Tibial artery (tissue), 4 donors: ENCODE results near the gene TMEM123.
A peak's percentile ranks its signal among the peaks of the same experiment; 100 is the strongest.

ENCODE experiments used
- DNase-seq, 2 donors: peaks; one replicate each; pipeline ENCODE4 v3.0.0-alpha.2; 2019
- H3K27ac ChIP-seq, 2 donors: fragments of 200-600 bp; sonication (generic) in 1 of 2; 1 replicate in 1 of 2; 2 replicates in 1 of 2; pipeline ENCODE4 v1.5.1; 2018 to 2019; ENCODE audit warnings: mild to moderate bottlenecking in 1 of 2
- H3K27me3 ChIP-seq, 2 donors: fragments of 200-600 bp; sonication (generic) in 1 of 2; one replicate each; pipeline versions ENCODE4 v1.5.1 to v1.6.0; 2016 to 2019
- H3K36me3 ChIP-seq, 3 donors: fragments of 200-600 bp; sonication (generic) in 2 of 3; one replicate each; pipeline ENCODE4 v1.5.1; 2016 to 2019; ENCODE audit warnings: mild to moderate bottlenecking in 2 of 3
- H3K4me1 ChIP-seq, 4 donors: fragments of 200-600 bp; sonication (generic) in 2 of 4; 1 replicate in 3 of 4; 2 replicates in 1 of 4; pipeline ENCODE4 v1.5.1; 2016 to 2019
- H3K4me3 ChIP-seq, 2 donors: fragments of 200-600 bp; sonication (generic) in 1 of 2; 1 replicate in 1 of 2; 2 replicates in 1 of 2; pipeline ENCODE4 v1.5.1; 2018 to 2019; ENCODE audit warnings: mild to moderate bottlenecking in 2 of 2
- H3K9me3 ChIP-seq, 3 donors: fragments of 200-600 bp; sonication (generic) in 1 of 3; one replicate each; pipeline ENCODE4 v1.5.1; 2016 to 2019
- intact Hi-C: fragments of 100-400 bp; cut with DNase I; formaldehyde crosslinking; loops from one replicate; pipeline ENCODE4 v1.15.0; 2023; ENCODE audit warnings: low total_unique reads
- TF ChIP-seq, protein P1 (sequence below), 2 experiments: fragments of 200-600 bp in 1 of 2; fragments of 450-650 bp in 1 of 2; IDR thresholded peaks; one replicate each; pipeline ENCODE4 v1.5.1; 2017 to 2019; ENCODE audit warnings: antibody characterized with exemption in 2 of 2, mild to moderate bottlenecking in 1 of 2, moderate library complexity in 1 of 2

Gene TMEM123

GRCh38 chr11:102452461-102453301, at the start of gene TMEM123:
TMEM123 (minus strand) TSS chr11:102452765; CDS start chr11:102452623, 142 bp downstream.
- no peaks in the 10 kb centered on the region for H3K36me3 ChIP-seq
- intact Hi-C loops: no loop called here
- no peaks in the 10 kb centered on the region for H3K27me3 ChIP-seq
- peak within 1 kb of the TSS; percentile 99 for H3K4me3 ChIP-seq
- peak; percentile 67 to 83 for DNase-seq
- H3K9me3 ChIP-seq: no peaks in the 10 kb centered on the region
- peak within 1 kb of the TSS; percentile 85 to 86 for H3K27ac ChIP-seq
- H3K4me1 ChIP-seq: peaks cover 0 to 17% (median 5%) of the 10 kb centered on the region in 4 donors
- TF ChIP-seq, protein P1, sequence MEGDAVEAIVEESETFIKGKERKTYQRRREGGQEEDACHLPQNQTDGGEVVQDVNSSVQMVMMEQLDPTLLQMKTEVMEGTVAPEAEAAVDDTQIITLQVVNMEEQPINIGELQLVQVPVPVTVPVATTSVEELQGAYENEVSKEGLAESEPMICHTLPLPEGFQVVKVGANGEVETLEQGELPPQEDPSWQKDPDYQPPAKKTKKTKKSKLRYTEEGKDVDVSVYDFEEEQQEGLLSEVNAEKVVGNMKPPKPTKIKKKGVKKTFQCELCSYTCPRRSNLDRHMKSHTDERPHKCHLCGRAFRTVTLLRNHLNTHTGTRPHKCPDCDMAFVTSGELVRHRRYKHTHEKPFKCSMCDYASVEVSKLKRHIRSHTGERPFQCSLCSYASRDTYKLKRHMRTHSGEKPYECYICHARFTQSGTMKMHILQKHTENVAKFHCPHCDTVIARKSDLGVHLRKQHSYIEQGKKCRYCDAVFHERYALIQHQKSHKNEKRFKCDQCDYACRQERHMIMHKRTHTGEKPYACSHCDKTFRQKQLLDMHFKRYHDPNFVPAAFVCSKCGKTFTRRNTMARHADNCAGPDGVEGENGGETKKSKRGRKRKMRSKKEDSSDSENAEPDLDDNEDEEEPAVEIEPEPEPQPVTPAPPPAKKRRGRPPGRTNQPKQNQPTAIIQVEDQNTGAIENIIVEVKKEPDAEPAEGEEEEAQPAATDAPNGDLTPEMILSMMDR (IDR thresholded peaks at IDR 0.05): no peak

DNA sequence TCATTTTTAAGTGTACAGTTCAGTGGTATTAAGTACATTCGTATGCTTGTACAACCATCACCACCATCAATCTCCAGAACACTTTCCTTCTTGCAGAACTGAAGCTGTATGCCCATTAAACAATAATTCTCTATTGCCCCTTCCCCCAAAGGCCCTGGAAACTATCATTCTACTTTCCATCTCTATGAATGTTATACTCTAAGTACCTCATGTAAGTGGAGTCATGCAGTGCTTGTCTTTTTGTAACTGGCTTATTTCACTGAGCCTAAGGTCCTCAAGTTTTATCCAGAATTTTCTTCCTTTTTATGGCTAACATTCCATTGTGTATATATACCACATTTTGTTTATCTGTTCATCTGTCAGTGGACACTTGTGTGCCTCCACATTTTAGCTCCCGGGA, 48.3 kb upstream of the TMEM123 start:
- intact Hi-C loops: no loop called here
- Histone ChIP-seq H3K27me3 (peaks cover 0 to 2% of the 10 kb centered on the region in 2 donors), H3K4me1 (no peaks in the 10 kb centered on the region), H3K4me3 (no peak overlapping the region), H3K27ac (no peak overlapping the region), H3K36me3 (no peaks in the 10 kb centered on the region), H3K9me3 (no peaks in the 10 kb centered on the region)
- DNase-seq: no peak
- TF ChIP-seq, protein P1 (IDR thresholded peaks at IDR 0.05): no peak

DNA sequence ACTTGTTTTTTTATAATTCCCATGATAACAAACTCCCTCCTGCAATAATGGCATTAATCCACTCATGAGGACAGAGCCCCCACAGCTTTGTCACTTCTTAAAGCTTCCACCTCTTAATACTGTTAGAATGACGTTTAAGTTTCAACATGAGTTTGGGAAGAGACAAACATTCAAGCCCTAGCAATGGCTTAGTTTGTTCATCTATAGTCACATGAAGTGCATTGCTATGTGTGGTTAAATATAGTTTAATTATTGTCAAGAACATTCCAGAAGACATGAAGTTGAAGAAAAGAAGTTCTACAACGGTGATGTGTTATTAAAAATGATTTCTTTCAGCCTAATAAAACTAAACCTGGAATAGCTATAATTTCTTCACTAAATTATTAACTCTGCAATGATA, 47.4 kb upstream of the TMEM123 start:
- H3K9me3 ChIP-seq: no peaks in the 10 kb centered on the region
- H3K4me1 ChIP-seq: no peaks in the 10 kb centered on the region
- H3K4me3 ChIP-seq: no peak overlapping the region
- H3K27me3 ChIP-seq: peaks cover 0 to 2% of the 10 kb centered on the region in 2 donors
- TF ChIP-seq, protein P1 (IDR thresholded peaks at IDR 0.05): no peak
- DNase-seq: no peak
- H3K36me3 ChIP-seq: no peaks in the 10 kb centered on the region
- intact Hi-C loops: loop anchor here (5.0 kb wide), 1 partner anchor 213 kb away; no protein-coding TSS in a partner anchor
- no peak overlapping the region for H3K27ac ChIP-seq

DNA sequence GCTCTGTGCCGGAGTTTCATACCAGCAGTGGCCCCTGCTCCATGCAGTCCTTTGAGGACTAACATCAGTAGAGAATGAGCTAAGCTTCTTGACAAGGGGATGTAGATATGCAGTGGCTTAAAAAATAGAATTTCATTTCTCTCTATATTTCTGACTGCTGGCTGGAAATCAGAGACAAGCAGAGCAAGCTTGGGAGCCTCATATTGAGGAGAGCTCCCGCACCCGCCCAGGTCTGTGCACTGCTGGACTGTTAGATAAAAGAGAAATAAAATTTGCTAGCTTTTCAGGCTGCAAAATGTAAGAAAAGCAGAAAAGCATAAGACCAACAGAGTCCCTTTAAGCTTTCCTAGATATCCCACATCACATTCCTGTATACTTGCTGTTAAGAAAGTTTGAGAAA, 46.6 kb upstream of the TMEM123 start:
- H3K36me3 ChIP-seq: no peaks in the 10 kb centered on the region
- H3K4me1 ChIP-seq: no peaks in the 10 kb centered on the region
- H3K4me3 ChIP-seq: no peak overlapping the region
- TF ChIP-seq, protein P1 (IDR thresholded peaks at IDR 0.05): no peak
- H3K27me3 ChIP-seq: peaks cover 0 to 2% of the 10 kb centered on the region in 2 donors
- no peaks in the 10 kb centered on the region for H3K9me3 ChIP-seq
- intact Hi-C loops: loop anchor here (5.0 kb wide), 1 partner anchor 212 kb away; no protein-coding TSS in a partner anchor
- H3K27ac ChIP-seq: no peak overlapping the region
- no peak for DNase-seq

DNA sequence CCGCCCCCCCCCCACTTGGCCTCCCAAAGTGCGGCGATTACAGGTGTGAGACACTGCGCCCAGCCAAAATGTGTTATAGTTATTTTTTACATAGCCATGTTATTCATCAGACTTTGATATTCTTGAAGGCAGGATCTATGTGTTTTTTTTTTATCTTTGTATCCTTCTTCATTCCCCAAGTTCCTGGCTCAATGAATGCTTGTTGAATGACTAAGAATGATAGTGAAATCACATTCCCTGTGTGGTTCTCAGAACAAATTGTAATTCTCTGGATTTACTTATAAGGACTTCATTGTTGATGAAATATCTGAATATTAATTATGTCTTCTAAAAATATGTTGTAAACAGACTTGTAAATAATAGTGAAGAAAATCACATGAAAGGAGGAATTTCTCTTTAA, 44.5 kb upstream of the TMEM123 start:
- Histone ChIP-seq H3K27me3 (peaks cover 0 to 2% of the 10 kb centered on the region in 2 donors), H3K36me3 (no peaks in the 10 kb centered on the region), H3K4me1 (no peaks in the 10 kb centered on the region), H3K27ac (no peak overlapping the region), H3K4me3 (no peak overlapping the region), H3K9me3 (no peaks in the 10 kb centered on the region)
- intact Hi-C loops: loop anchor here (5.0 kb wide), 1 partner anchor 210 kb away; no protein-coding TSS in a partner anchor
- no peak for DNase-seq
- TF ChIP-seq, protein P1 (IDR thresholded peaks at IDR 0.05): no peak
